Suprapubic skin (tissue), 4 donors: ENCODE data around the gene GAS5. TPM values are rescaled to one million over a fixed set of nuclear protein-coding genes. Genes with fewer than 3 reads are reported as not detected.
"Not testable (repeated sequence)": the region's sequence is repeated elsewhere in the genome, so short reads cannot be mapped to it uniquely, and the experiment has no call there.

ENCODE experiments used
- DNase-seq, 2 donors: peaks; one replicate each; pipeline ENCODE4 v3.0.0-alpha.2; 2019; ENCODE audit warnings: low spot score in 2 of 2
- H3K27ac ChIP-seq: fragments of 200-600 bp; sonication (generic); one replicate; pipeline ENCODE4 v1.5.1; 2019
- H3K27me3 ChIP-seq: fragments of 200-600 bp; sonication (generic); one replicate; pipeline ENCODE4 v1.5.1; 2019
- H3K36me3 ChIP-seq: fragments of 200-600 bp; sonication (generic); one replicate; pipeline ENCODE4 v1.5.1; 2019
- H3K4me1 ChIP-seq: fragments of 200-600 bp; sonication (generic); one replicate; pipeline ENCODE4 v1.5.1; 2019
- H3K4me3 ChIP-seq: fragments of 200-600 bp; sonication (generic); one replicate; pipeline ENCODE4 v1.5.1; 2019; ENCODE audit warnings: mild to moderate bottlenecking
- H3K9me3 ChIP-seq: fragments of 200-600 bp; sonication (generic); one replicate; pipeline ENCODE4 v1.5.1; 2019
- CTCF ChIP-seq, 2 donors: fragments of 200-600 bp in 1 of 2; fragments of 450-650 bp in 1 of 2; sonication (generic) in 1 of 2; IDR thresholded peaks; one replicate each; pipeline ENCODE4 v1.5.1; 2016 to 2019; ENCODE audit warnings: antibody characterized with exemption in 2 of 2, mild to moderate bottlenecking in 1 of 2, moderate library complexity in 1 of 2
- EP300 ChIP-seq: sonication (generic); formaldehyde crosslinking; IDR thresholded peaks from one replicate; pipeline ENCODE4 v1.6.1; 2017; ENCODE audit warnings: antibody characterized with exemption
- POLR2A ChIP-seq, 2 donors: fragments of 450-650 bp; IDR thresholded peaks; one replicate each; pipeline ENCODE4 v1.6.1; 2017; ENCODE audit warnings: antibody characterized with exemption in 2 of 2, mild to moderate bottlenecking in 2 of 2, moderate library complexity in 2 of 2
- POLR2AphosphoS5 ChIP-seq, 3 donors: sonication (generic); formaldehyde crosslinking; IDR thresholded peaks; one replicate each; pipeline ENCODE4 v1.6.1; 2017; ENCODE audit warnings: antibody characterized with exemption in 3 of 3
- WGBS: methylation state at CpG from one replicate; pipeline ENCODE4 v1.1.5; 2018; 5-methylcytosine and 5-hydroxymethylcytosine counted together
- total RNA-seq, 4 donors: library from RNA; depleted of rRNA; stranded (reverse); fragments of >200 nt; gene quantifications; one replicate each; pipeline ENCODE4 v1.1.0, GENCODE V29; 2016

The GAS5 gene
- total RNA-seq, 4 donors from 2014 or later = 344 to 508 (median 411) TPM

DNA sequence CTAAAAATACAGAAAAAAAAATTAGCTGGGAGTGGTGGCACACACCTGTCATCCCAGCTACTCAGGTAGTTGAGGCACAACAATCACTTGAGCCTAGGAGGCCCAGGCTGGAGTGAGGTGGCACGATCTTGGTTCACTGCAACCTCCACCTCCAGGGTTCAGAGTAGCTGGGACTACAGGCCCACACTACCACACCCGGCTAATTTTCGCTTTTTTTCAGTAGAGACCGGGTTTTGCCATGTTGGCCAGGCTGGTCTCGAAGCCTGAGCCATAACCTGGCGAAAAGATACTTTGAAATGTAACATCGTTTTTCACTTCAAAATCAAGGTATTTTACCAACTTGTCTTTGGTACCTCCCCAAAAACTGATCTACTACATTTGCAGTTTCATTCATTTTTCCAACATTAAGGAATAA lies 6.1 kb downstream of the GAS5 start:
- H3K27ac ChIP-seq = no peak overlapping the region
- WGBS = 92% methylated on average over 7 of the region's 7 CpGs
- peaks cover 20% of the 10 kb centered on the region for H3K4me1 ChIP-seq
- H3K4me3 ChIP-seq = no peak overlapping the region
- no peak for DNase-seq
- H3K9me3 ChIP-seq = no peaks in the 10 kb centered on the region
- peaks cover 72% of the 10 kb centered on the region for H3K36me3 ChIP-seq
- H3K27me3 ChIP-seq = no peaks in the 10 kb centered on the region
- TF ChIP-seq POLR2A (IDR thresholded peaks at IDR 0.05) = no peak
- TF ChIP-seq CTCF (IDR thresholded peaks at IDR 0.05) = no peak
- TF ChIP-seq EP300 = no peak
- TF ChIP-seq POLR2AphosphoS5 (IDR thresholded peaks at IDR 0.05) = no peak

GRCh38 chr1:173860065-173860464 lies 7.7 kb downstream of the GAS5 start:
- 100% methylated on average over 1 of the region's 1 CpG for WGBS

DNA sequence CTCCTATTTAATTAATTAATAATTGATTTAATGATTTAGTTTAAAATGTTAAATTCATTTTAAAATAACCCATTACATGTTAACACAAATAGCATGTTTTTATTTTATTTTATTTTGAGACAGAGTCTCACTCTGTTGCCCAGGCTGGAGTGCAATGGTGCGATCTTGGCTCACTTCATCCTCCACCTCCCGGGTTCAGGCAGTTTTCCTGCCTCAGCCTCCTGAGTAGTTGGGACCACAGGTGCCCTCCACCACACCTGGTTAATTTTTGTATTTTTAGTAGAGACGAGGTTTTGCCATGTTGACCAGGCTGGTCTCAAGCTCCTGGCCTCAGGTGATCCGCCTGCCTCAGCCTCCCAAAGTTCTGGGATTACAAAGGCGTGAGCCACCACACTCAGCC lies 8.2 kb downstream of the GAS5 start:
- H3K4me1 ChIP-seq, H3K4me3 ChIP-seq, H3K27ac ChIP-seq, H3K27me3 ChIP-seq, DNase-seq, H3K9me3 ChIP-seq: not testable (repeated sequence)
- H3K36me3 ChIP-seq = peaks cover 79% of the 10 kb centered on the region
- 96% methylated on average over 5 of the region's 5 CpGs for WGBS

More at GRCh38 chr1:173860065-173860464, 7.7 kb downstream of the GAS5 start:
- no peak for DNase-seq
- H3K4me1 ChIP-seq = peaks cover 5% of the 10 kb centered on the region
- H3K9me3 ChIP-seq = no peaks in the 10 kb centered on the region
- H3K27me3 ChIP-seq = no peaks in the 10 kb centered on the region
- H3K4me3 ChIP-seq = no peak overlapping the region
- H3K36me3 ChIP-seq = peaks cover 79% of the 10 kb centered on the region
- no peak for TF ChIP-seq CTCF (IDR thresholded peaks at IDR 0.05)
- TF ChIP-seq POLR2AphosphoS5 (IDR thresholded peaks at IDR 0.05) = no peak
- H3K27ac ChIP-seq = no peak overlapping the region

DNA sequence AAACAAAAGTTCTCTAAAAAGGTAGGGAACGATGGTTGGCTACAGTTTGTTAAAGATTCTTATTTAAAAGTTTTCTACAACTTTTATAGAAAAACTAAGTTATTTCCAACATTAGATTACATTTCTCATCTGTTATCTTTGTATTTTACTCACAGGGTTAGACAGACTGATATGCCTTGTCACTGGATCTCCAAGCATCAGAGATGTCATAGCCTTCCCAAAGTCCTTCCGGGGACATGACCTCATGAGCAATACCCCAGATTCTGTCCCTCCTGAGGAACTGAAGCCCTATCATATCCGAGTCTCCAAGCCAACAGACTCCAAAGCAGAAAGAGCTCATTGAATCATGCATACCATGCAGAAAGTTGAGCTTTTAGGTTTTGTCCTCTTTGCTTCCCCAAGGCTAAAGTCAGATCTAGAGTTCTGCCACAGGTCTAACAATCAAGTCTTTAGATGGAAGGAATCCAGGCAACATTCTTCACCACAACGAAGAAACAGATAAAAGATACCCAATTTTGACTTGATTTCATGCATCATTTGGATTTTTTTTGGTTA lies 10.3 kb downstream of the GAS5 start:
- WGBS = 86% methylated on average over 4 of the region's 4 CpGs
- Histone ChIP-seq H3K27ac (no peak overlapping the region), H3K9me3 (no peaks in the 10 kb centered on the region), H3K27me3 (no peaks in the 10 kb centered on the region), H3K4me3 (no peak overlapping the region), H3K36me3 (peaks cover 76% of the 10 kb centered on the region), H3K4me1 (no peaks in the 10 kb centered on the region)
- no peak for DNase-seq
- no peak for TF ChIP-seq POLR2A (IDR thresholded peaks at IDR 0.05)
- no peak for TF ChIP-seq POLR2AphosphoS5 (IDR thresholded peaks at IDR 0.05)
- TF ChIP-seq CTCF (IDR thresholded peaks at IDR 0.05) = no peak
- TF ChIP-seq EP300 = no peak

DNA sequence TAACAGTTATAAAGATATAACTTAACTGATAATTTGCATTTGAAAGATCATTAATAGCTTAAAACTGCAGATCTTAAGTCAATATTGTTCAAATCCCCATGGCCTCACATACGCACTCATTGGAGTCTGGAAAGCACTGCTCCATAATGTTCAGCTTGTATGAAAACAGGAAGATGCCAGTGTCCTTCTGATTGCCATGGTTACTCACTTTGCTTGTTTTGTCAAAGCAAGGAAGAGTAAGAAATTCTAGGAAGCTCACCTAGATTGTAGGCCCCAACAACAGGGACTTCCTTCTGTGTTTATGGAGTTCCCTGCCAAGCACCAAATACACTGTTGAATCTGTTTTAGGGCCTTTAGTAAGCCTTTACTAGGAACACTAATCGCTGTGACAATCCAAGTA lies 10.9 kb downstream of the GAS5 start:
- Histone ChIP-seq H3K9me3 (no peaks in the 10 kb centered on the region), H3K36me3 (peaks cover 74% of the 10 kb centered on the region), H3K27me3 (no peaks in the 10 kb centered on the region), H3K27ac (no peak overlapping the region), H3K4me3 (no peak overlapping the region), H3K4me1 (no peaks in the 10 kb centered on the region)
- no peak for DNase-seq
- no peak for TF ChIP-seq POLR2A (IDR thresholded peaks at IDR 0.05)
- no peak for TF ChIP-seq EP300
- TF ChIP-seq POLR2AphosphoS5 (IDR thresholded peaks at IDR 0.05) = no peak
- no peak for TF ChIP-seq CTCF (IDR thresholded peaks at IDR 0.05)
- 97% methylated on average over 2 of the region's 2 CpGs for WGBS

DNA sequence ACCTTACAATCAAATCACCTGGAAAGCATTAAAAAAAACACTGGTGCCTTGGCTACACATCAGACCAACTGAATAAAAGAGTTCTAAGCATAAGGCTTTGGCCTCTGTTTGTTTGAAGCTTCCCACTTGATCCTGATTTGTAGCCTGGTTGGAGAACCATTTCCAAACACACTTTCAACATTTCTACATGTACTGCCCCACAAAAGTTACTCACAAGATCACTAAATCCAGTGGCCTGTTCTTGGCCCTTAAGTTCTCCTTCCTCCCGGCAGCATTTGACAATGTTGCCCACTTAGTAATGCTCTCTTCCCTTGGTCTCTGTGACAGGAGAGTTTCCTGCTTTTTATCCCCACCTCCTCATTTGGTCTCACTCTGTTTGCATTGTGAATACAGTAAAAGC lies 11.8 kb downstream of the GAS5 start:
- Histone ChIP-seq H3K36me3 (peaks cover 78% of the 10 kb centered on the region), H3K27me3 (no peaks in the 10 kb centered on the region), H3K4me1 (no peaks in the 10 kb centered on the region), H3K9me3 (no peaks in the 10 kb centered on the region), H3K4me3 (no peak overlapping the region), H3K27ac (no peak overlapping the region)
- 78% methylated on average over 1 of the region's 1 CpG for WGBS
- no peak for TF ChIP-seq CTCF (IDR thresholded peaks at IDR 0.05)
- TF ChIP-seq POLR2A (IDR thresholded peaks at IDR 0.05) = no peak
- TF ChIP-seq POLR2AphosphoS5 (IDR thresholded peaks at IDR 0.05) = no peak
- TF ChIP-seq EP300 = no peak
- DNase-seq = no peak
